HuH-7.5 (cell line): ENCODE results near the gene CCDC69.
"Not testable (repeated sequence)": the region's sequence is repeated elsewhere in the genome, so short reads cannot be mapped to it uniquely, and the experiment has no call there.

Experiments used
- DNase-seq: peaks from one replicate; pipeline ENCODE4 v3.0.0; 2011; ENCODE audit warnings: low spot score

CCDC69 gene

GRCh38 chr5:151245680-151246219 lies 21.9 kb upstream of the CCDC69 start:
- DNase-seq, result no peak

GRCh38 chr5:151244206-151244605 lies 20.3 kb upstream of the CCDC69 start:
- no peak for DNase-seq

- DNase-seq, result no peak
Observed at GRCh38 chr5:151243564-151243963, 19.7 kb upstream of the CCDC69 start.

GRCh38 chr5:151243127-151243526 lies 19.2 kb upstream of the CCDC69 start:
- no peak for DNase-seq

DNA sequence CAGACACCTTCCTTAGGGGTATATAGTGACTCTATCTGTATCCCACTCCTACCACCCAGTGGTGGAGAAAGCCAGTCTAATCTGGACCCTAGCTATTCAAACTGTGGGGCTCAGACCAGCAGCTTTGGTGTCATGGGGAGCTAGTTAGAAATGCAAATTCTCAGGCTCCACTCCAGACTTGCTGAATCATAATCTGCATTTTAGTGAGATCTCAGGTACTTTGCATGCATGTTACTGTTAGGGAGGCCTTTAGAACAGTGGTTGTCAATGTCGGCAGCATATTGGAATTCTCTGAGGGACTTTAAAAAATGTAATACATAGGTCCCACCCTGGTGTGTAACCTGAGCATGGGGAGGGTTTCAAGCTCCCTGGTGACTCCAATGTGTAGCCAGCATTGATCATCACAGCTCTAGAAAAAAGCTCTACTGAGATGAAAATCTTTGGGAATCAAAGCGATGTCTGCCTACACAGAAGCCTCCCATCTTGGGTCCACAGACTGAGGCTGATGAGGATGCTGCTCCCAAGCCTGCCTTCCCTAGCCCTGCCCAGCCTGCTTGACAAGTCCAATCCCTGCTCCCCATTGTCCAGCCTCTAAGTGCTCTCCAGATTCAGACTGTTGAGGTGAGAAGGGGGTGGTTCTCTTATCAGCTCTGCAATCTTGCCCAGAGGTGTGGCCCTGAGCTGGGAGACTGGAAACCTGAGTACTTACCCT lies 17.2 kb upstream of the CCDC69 start:
- no peak for DNase-seq

- not testable (repeated sequence) for DNase-seq
Observed at GRCh38 chr5:151240268-151240835, 16.5 kb upstream of the CCDC69 start.

- DNase-seq, result peak; percentile 50
Observed at GRCh38 chr5:151239237-151239861, 15.5 kb upstream of the CCDC69 start.

- no peak for DNase-seq
Observed at GRCh38 chr5:151238303-151238741, 14.4 kb upstream of the CCDC69 start.

DNA sequence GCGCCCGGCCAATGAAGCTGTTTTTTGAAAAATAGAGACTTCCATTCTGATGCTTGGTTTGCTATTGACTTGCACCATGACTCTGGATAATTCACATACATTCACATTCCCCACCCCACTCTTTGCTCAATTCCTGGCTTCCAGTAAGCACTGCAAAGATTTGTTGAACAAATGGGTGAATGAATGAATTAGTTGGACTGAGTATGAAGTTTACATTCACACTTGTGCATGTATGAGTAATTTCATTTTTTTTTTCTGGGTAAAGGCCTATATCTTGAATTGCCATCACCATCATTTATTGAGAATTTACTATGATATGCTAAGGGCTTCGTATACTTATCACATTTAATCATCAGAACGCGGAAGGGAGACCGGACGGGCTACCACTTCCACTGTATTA lies 13.8 kb upstream of the CCDC69 start:
- no peak for DNase-seq

DNA sequence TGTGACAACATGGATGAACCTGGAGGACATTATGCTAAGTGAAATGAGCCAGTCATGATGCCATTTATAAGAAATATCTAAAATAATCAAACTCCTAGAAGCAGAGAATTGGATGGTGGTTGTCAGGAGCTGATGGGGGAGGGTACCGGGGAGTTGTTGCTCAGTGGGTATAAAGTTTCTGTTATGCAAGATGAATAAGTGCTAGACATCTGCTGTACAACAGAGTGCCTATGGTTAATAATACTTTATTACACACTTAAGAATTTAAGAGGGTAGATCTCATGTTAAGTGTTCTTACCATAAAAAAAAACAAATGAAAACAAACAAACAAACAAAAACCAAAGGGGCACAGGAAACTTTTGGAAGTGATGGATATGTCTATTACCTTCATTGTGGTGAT lies 13.0 kb upstream of the CCDC69 start:
- DNase-seq, result no peak

DNA sequence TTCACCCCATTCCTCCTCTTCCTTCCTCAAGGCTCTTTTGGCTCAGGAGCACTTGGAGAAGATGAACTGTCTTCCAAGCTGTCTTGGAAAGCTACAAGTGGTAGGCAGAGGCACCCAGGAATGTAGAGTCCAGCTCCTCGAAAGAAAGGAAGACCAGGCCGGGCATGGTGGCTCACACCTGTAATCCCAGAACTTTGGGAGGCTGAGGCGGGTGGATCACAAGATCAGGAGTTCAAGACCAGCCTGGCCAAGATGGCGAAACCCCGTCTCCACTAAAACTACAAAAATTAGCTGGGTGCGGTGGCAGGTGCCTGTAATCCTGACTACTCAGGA lies 11.3 kb upstream of the CCDC69 start:
- not testable (repeated sequence) for DNase-seq

DNA sequence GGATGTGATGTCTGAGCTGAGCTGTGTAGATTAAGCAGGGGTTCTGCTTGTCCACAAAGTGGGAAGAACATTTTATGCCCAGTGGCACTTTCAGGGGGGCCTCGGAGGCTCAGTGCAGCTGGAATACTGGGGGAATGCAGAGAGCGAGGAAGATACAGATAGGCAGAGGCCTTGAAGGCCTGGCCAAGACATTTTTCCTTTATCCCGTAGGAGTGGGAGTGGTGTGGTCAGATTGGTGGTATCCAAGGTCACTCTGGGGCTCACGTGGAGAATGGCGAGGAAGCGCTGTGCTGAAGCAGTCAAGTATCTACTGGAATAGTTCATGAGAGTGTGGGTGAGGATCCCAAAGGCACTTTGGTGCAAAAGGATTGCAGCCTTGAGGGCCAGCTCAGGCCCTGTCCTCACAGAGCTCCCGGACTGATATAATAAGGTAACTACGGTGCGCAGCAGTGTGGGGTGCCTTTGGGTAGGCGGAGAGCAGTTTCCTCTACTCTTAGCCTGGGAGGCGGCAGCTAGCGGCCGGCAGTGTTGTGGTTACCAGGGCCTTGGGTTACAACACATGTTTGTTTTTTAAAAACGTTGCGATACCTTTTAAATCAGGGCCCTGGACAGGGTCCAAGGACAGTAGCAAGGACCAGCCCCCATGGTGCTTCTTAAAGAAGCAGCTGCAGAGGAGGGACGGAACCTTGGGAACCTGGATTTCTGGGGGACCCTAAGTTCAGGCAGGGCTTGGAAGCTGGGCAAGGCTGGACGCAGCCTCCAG lies 10.8 kb upstream of the CCDC69 start:
- DNase-seq, result peak; percentile 62

GRCh38 chr5:151233616-151234085 lies 9.8 kb upstream of the CCDC69 start:
- no peak for DNase-seq

GRCh38 chr5:151231359-151231758 lies 7.5 kb upstream of the CCDC69 start:
- DNase-seq, result no peak

DNA sequence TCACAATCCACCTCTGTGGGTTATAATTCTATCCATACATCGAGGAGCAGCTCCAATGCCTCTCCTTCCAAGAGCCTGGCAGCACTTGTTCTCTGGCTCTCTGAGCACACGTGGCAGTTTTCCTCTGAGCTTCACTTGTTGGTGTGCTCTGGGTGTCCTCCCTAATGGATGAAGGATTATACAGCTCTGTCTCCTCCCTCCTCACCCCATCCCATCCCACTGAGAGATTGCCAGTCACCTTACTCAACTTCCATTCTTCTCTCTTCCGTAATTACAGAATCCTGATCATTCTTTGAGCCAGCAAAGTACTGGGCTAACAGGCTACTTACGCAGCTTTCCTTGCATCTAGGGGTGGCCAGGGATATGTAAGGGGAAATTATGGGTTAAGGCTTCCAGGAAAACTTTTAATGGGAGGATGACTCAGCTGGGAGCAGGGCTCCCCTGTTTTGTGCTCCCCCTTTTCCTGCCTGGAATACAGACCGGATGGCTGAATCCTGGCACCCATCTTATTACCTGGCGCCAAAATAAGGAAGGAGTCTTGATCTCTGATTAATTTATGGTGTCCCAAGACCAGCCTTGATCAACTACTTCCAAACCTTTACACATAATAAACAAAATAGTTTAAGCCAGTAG lies 6.3 kb upstream of the CCDC69 start:
- no peak for DNase-seq

GRCh38 chr5:151228986-151229385 lies 5.1 kb upstream of the CCDC69 start:
- DNase-seq, result no peak

DNA sequence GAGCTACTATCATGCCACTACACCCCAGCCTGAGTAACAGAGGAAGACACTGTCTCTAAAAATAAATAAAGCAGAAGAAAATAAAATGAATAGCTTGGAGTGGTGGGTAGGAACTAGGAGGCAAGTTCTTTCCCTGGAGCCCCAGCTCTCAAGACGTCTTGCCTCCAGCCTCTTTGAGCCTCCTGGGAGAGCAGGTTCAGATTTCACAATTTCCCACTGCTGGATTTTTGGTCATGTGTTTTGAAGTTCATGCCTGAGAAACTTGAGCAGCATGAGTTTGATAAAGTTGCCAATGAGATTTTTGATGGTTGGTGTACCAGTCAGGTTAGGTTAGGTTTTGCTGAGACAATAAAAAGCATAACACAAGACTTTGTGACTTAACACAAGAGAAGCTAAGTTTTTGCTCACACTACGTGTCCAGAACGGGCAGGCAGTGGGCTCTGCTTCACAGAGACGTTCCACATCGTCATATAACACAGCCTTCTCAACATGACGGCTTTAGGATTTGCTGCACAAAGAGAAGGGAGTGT lies 4.1 kb upstream of the CCDC69 start:
- no peak for DNase-seq

GRCh38 chr5:151225475-151225874 lies 1.6 kb upstream of the CCDC69 start:
- DNase-seq, result no peak

GRCh38 chr5:151225071-151225470 lies 1.2 kb upstream of the CCDC69 start:
- DNase-seq, result no peak

DNA sequence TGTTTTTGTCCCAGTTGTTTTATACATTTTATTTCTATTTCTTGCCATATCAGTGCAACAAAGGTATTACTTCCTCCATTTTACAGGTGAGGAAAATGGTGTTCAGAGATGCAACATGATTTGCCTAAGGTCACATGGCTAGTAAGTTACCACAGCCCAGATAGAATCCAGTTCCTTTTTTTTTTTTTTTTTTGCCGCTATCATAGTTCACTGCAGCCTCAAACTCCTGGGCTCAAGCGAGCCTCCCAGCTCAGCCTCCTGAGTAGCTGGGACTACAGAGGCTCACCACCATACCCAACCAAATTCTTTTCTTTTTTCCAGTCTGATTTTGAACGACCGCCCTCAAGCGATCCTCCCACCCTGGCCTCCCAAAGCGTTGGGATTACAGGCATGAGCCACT lies 480 bp upstream of the CCDC69 start:
- DNase-seq, result no peak

GRCh38 chr5:151222790-151223446 lies 974 bp downstream of the CCDC69 start:
- no peak for DNase-seq
